ENCODE measurements around the gene GLS2. TPM values are rescaled to one million over a fixed set of nuclear protein-coding genes. Genes with fewer than 3 reads are reported as not detected.

Gene GLS2
- total and polyA plus RNA-seq, 9 donors = 0.87 to 4.4 (median 1.7) TPM

GRCh38 chr12:56437430-56438176 is 50.4 kb downstream of the GLS2 start:
- TF ChIP-seq CTCF (IDR thresholded peaks at IDR 0.05) = no peak
- no peaks in the 10 kb centered on the region for H3K9me3 ChIP-seq
- H3K36me3 ChIP-seq = no peaks in the 10 kb centered on the region
- no peak overlapping the region for H3K4me3 ChIP-seq
- intact Hi-C loops (cut with DNase I) = no loop called here
- H3K27me3 ChIP-seq = no peaks in the 10 kb centered on the region
- H3K27ac ChIP-seq = no peak overlapping the region
- 73 to 85% (median 78%) methylated on average over 11 of the region's 11 CpGs for WGBS, 3 donors
- H3K4me1 ChIP-seq (ENCODE audit: insufficient read depth) = no peaks in the 10 kb centered on the region
- DNase-seq = no peak

GRCh38 chr12:56434828-56435227 is 53.1 kb downstream of the GLS2 start:
- intact Hi-C loops (cut with DNase I) = no loop called here
- TF ChIP-seq POLR2A (IDR thresholded peaks at IDR 0.05) = no peak
- no peak for DNase-seq
- no peaks in the 10 kb centered on the region for H3K9me3 ChIP-seq
- 93 to 96% (median 96%) methylated on average over 6 of the region's 6 CpGs for WGBS, 3 donors
- no peak overlapping the region for H3K27ac ChIP-seq
- H3K4me3 ChIP-seq = no peak overlapping the region
- H3K36me3 ChIP-seq = no peaks in the 10 kb centered on the region
- no peaks in the 10 kb centered on the region for H3K27me3 ChIP-seq
- H3K4me1 ChIP-seq (ENCODE audit: insufficient read depth) = no peaks in the 10 kb centered on the region

GRCh38 chr12:56431850-56432249 is 56.1 kb downstream of the GLS2 start:
- TF ChIP-seq POLR2A (IDR thresholded peaks at IDR 0.05) (no peak), EP300 (IDR thresholded peaks at IDR 0.05) (no peak), CTCF (IDR thresholded peaks at IDR 0.05) (no peak)
- H3K27me3 ChIP-seq = no peaks in the 10 kb centered on the region
- H3K4me1 ChIP-seq (ENCODE audit: insufficient read depth) = no peaks in the 10 kb centered on the region
- intact Hi-C loops (cut with DNase I) = no loop called here
- DNase-seq = no peak
- H3K36me3 ChIP-seq = no peaks in the 10 kb centered on the region
- 95 to 98% (median 97%) methylated on average over 3 of the region's 3 CpGs for WGBS, 3 donors
- H3K27ac ChIP-seq = no peak overlapping the region
- H3K9me3 ChIP-seq = no peaks in the 10 kb centered on the region
- H3K4me3 ChIP-seq = no peak overlapping the region

- Histone ChIP-seq H3K4me3 (no peak overlapping the region), H3K27me3 (no peaks in the 10 kb centered on the region), H3K4me1 (ENCODE audit: insufficient read depth) (no peaks in the 10 kb centered on the region), H3K27ac (no peak overlapping the region), H3K9me3 (no peaks in the 10 kb centered on the region), H3K36me3 (no peaks in the 10 kb centered on the region)
- no peak for DNase-seq
- TF ChIP-seq EP300 (IDR thresholded peaks at IDR 0.05) = no peak
- TF ChIP-seq POLR2A (IDR thresholded peaks at IDR 0.05) = no peak
- TF ChIP-seq CTCF (IDR thresholded peaks at IDR 0.05) = no peak
- 97 to 98% (median 98%) methylated on average over 11 of the region's 11 CpGs for WGBS, 3 donors
- intact Hi-C loops (cut with DNase I) = no loop called here
Measured at GRCh38 chr12:56431288-56431687, 56.7 kb downstream of the GLS2 start.

GRCh38 chr12:56425940-56426438 is 62.0 kb downstream of the GLS2 start:
- WGBS, 3 donors = 59 to 61% (median 60%) methylated on average over 3 of the region's 3 CpGs
- Histone ChIP-seq H3K4me1 (ENCODE audit: insufficient read depth) (no peaks in the 10 kb centered on the region), H3K36me3 (no peaks in the 10 kb centered on the region), H3K9me3 (no peaks in the 10 kb centered on the region), H3K27me3 (no peaks in the 10 kb centered on the region), H3K4me3 (no peak overlapping the region), H3K27ac (no peak overlapping the region)
- TF ChIP-seq CTCF (IDR thresholded peaks at IDR 0.05) (no peak), POLR2A (IDR thresholded peaks at IDR 0.05) (no peak)
- intact Hi-C loops (cut with DNase I) = no loop called here
- DNase-seq = no peak

All from ovary (tissue), 9 donors.